Measurements from ENCODE around the gene VTI1A.

GRCh38 chr10:112706577-112706976, 259.6 kb downstream of the VTI1A start:
- TF ChIP-seq CTCF (IDR thresholded peaks at IDR 0.05), result no peak
- TF ChIP-seq POLR2A (IDR thresholded peaks at IDR 0.05), result no peak

All from adrenal gland (tissue), 5 donors.